ENCODE data around the gene GPSM3. TPM values are rescaled to one million over a fixed set of nuclear protein-coding genes. Genes with fewer than 3 reads are reported as not detected.

The GPSM3 gene
- total and polyA plus RNA-seq, 4 donors, result 2.3 to 8.0 (median 6.3) TPM

DNA sequence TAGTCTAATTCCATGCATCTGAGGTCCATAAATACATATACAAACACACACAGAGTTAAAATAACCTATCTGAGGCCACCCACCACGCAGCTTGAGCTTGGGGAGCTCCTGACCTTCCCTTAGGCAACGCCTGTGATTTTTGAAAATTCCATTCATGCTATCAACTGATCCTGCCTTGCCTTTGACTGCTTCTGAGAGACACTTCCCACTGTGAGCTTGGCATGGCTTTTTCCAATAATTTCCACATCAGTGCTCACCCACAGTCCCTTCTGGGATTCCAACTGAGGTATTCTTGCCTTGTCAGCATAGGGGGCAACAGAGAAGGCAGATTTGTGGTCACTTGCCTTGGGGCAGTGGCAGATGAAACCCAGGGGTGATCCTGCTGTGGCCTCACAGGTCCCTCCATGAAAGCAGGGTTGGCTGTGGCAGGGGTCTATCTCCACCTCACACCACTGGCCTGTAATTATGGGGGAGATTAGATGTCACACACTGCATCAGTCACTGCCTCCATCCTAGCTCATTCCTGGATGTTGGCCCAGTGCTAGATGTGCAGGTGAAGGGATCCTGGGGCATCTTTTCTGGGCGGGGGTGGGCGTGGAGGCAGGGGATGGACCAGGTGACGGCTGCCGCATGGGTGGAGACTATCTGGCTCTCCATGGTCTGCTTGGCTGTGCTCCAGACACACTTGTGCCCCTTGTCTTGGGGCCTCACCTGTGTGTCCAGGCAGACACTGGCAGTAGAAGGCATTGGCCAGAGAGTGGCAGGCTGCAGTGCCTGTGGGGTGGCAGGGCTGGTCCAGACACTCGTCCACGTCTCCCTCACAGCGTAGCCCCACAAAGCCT, 11.2 kb upstream of the GPSM3 start:
- Histone ChIP-seq H3K9me3 (ENCODE audit: control insufficient read depth in 4 of 4, low read length in 3 of 4) (no peaks in the 10 kb centered on the region), H3K4me3 (ENCODE audit: low read depth in 1 of 3, low read length in 3 of 3) (no peak overlapping the region), H3K27ac (ENCODE audit: low read depth in 1 of 2, low read length in 2 of 2) (no peak overlapping the region), H3K36me3 (ENCODE audit: control insufficient read depth in 4 of 4, insufficient read depth in 3 of 4, low read depth in 1 of 4, low read length in 3 of 4) (no peaks in the 10 kb centered on the region), H3K4me1 (ENCODE audit: control insufficient read depth in 4 of 4, insufficient read depth in 4 of 4, low read length in 3 of 4) (no peaks in the 10 kb centered on the region), H3K9ac (ENCODE audit: low read depth in 1 of 2, low read length in 2 of 2) (no peak overlapping the region), H3K27me3 (ENCODE audit: control insufficient read depth in 4 of 4, insufficient read depth in 4 of 4, low read length in 3 of 4) (no peaks in the 10 kb centered on the region)
- WGBS, result 77% methylated on average over 9 of the region's 9 CpGs
- TF ChIP-seq ZBTB33 (IDR thresholded peaks at IDR 0.05), result no peak
- TF ChIP-seq, protein P1, sequence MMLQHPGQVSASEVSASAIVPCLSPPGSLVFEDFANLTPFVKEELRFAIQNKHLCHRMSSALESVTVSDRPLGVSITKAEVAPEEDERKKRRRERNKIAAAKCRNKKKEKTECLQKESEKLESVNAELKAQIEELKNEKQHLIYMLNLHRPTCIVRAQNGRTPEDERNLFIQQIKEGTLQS (IDR thresholded peaks at IDR 0.05), result no peak
- no peak for TF ChIP-seq YY1 (IDR thresholded peaks at IDR 0.05)
- no peak for TF ChIP-seq JUND (IDR thresholded peaks at IDR 0.05)
- TF ChIP-seq NR2F2 (IDR thresholded peaks at IDR 0.05), result no peak
- TF ChIP-seq HNF4A (conservative IDR thresholded peaks at IDR 0.05), result no peak
- no peak for TF ChIP-seq RXRA (IDR thresholded peaks at IDR 0.05)
- TF ChIP-seq FOXA2 (IDR thresholded peaks at IDR 0.05), result no peak
- TF ChIP-seq FOXA1 (IDR thresholded peaks at IDR 0.05), result no peak
- TF ChIP-seq HNF4G (IDR thresholded peaks at IDR 0.05), result no peak
- no peak for TF ChIP-seq CTCF (IDR thresholded peaks at IDR 0.05; ENCODE audit: low read depth, low read length, missing input control)
- no peak for TF ChIP-seq MAX (IDR thresholded peaks at IDR 0.05)
- no peak for TF ChIP-seq REST (IDR thresholded peaks at IDR 0.05)
- no peak for TF ChIP-seq RAD21 (IDR thresholded peaks at IDR 0.05)
- TF ChIP-seq EGR1 (IDR thresholded peaks at IDR 0.05; ENCODE audit: low read depth in 2 of 2), result no peak
- TF ChIP-seq GABPA (IDR thresholded peaks at IDR 0.05 in 1 of 2, conservative IDR thresholded peaks at IDR 0.05 in 1 of 2), result no peak
- no peak for TF ChIP-seq TAF1 (conservative IDR thresholded peaks at IDR 0.05)
- no peak for TF ChIP-seq SP1 (IDR thresholded peaks at IDR 0.05)
- no peak for DNase-seq (ENCODE audit: low spot score)

All from liver (tissue), 9 donors.